Epidermal melanocyte (primary cell): ENCODE measurements around the gene ZSCAN16.

Experiments used
- DNase-seq: peaks from one replicate; pipeline ENCODE4 v3.0.0; 2011; ENCODE audit warnings: low spot score; ENCODE audit not compliant: insufficient read length

The ZSCAN16 gene

GRCh38 chr6:28125401-28125800 lies 992 bp downstream of the ZSCAN16 start:
- no peak for DNase-seq

DNA sequence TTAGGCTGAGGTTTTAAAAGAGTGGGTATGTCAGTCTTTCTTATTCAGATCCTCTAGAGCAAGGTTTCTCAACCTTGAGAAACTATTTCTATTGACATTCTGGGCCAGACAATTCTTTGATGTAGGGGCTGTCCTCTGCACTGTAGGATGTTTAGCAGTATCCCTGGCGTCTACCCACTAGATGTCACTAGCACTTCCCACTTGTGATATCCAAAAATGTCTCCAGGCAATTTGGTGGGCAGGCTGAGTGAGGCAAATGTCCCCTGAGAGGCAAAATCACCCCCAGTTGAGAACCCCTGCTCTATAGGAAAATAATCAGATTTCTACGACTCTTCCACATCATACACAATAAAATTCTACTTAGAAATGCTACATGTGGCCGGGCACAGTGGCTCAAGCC lies 9.6 kb downstream of the ZSCAN16 start:
- DNase-seq: no peak

DNA sequence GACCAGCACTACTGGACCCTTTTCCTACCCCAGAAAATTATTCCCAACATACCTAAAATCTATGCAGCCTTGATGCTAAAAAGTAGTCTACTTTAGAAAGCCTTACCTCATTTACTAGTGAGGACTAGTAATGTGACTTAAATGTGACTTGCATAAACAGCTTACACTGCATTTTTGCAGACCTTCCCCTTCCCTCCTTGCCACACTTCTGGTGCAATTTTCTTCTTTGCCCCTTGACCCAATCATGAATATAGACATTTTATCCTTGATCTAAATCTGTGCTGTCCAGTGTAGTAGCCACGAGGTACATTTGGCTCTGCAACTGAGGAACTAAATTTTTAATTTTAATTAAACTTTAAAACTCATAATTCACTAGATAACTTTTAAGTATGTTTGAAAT lies 10.3 kb downstream of the ZSCAN16 start:
- no peak for DNase-seq

DNA sequence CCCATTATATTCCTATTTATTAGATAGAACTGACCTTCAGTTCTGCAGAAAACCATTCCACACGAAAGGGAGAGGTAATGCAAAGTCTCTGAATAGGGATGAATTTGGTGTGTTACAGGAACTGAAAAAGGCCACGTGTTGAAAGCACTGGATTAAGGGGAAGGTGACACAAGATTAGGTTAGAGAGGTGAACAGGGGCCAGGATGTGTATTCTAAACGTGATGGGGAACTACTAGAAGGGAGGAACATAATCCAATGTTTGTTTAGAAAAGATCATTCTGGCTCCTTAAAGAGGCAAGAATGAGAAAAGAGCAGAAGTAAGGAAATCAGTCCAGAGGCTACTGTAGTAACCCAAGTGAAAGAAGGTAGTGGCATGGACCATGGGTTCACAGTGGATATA lies 11.0 kb downstream of the ZSCAN16 start:
- no peak for DNase-seq

- peak; percentile 36 for DNase-seq
These were observed 12.4 kb downstream of the ZSCAN16 start for GRCh38 chr6:28136585-28137504.

DNA sequence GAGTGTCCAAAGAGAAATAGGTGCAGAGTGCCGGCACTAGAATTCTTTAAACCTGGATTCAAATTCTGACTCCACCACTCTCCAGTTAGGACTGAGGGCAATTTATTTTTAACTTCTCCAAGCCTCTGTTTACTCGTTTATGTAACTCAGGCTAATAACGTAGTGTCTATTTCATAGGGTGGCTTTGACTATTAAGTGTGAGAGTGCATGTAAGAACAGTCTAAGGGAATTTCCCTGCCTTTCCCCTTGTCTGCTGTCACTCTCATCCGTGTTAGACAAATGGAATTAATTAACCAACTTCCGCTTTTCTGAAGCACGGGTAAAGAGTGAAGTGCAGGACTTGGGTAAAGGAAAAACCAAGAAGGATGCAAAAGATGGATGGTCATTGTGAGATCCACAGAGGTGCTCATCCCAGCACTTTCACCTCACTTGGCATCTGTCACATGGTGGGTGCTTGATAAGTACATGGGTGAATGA lies 13.1 kb downstream of the ZSCAN16 start:
- DNase-seq: no peak

- DNase-seq: no peak
These were observed 15.6 kb downstream of the ZSCAN16 start for GRCh38 chr6:28139860-28140543.

DNA sequence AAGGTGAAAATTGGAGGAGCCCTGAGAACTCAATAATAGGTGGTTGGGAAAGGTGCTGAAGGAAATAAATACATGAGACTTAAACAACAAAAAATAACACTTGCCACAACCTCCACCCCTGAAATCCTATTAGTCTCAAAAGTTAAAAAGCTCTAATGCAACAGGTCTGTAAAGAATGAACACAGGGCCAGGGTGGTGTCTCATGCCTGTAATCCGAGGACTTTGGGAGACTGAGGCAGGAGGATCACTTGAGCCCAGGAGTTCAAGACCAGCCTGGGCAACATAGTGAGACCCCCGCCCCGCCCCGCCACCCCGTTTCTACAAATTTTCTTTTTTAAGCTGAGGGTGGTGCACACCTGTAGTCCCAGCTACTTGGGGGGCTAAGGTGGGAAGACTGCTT lies 16.2 kb downstream of the ZSCAN16 start:
- no peak for DNase-seq

- peak; percentile 62 for DNase-seq
These were observed 17.3 kb downstream of the ZSCAN16 start, which contains the start of gene ZKSCAN8 for GRCh38 chr6:28141500-28142329. TSS of gene ZKSCAN8 (plus strand) at chr6:28141883. CDS start at chr6:28148408, 6,525 bp downstream.

DNA sequence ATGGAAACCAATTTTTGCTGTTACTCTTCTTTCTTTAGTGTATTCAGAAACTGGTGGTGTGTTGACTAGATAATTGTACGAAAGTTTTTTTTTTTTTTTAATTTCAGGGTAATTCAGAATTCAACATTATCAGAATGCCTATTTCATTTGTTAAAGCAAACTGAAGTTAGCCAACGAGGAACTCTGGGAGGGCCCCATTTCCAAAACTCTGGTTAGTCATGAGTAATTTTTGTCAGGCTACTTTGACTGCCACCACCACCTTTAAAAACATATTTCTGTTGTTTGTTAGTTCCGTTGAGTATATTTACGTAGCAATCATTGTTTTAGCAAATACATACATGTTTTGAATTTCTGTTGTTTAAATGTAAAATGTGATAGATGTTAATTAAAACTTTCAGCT lies 18.0 kb downstream of the ZSCAN16 start:
- no peak for DNase-seq

DNA sequence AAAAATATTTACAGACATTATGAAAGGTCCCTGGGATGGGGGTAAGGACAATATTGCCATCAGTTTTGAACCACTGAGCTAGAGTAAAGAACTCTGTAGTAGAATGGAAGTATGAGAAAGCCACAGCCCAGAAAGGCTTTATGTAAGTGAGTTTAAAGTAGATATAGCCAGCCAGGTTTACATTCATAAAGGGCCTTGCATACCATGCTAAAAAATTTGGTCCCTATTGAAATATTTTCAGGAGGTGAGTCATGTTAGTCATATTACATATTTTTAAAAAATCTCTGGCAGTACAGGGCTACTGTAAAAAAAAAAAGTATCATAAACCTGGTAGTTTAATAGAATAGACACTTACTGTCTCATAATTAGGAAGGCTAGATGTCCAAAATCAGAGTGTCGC lies 20.8 kb downstream of the ZSCAN16 start:
- DNase-seq: no peak

DNA sequence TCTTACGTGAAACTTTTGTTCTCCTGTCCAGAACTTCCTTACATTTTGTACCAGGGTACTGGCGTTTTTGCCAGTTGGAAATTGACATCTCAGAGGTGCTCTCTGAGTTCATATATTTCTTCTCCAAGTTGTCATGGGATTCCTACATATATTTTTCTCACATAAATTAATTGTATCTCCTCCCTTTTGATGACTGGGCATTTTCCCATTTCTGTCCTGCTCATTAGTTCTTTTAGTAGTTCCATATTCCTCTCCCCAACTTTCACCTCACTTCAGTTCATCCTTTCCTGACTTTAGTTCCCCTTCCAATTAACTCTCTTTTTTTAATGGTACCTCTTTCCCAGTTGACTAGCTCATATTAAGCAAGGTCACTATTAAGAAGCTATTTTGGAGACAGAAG lies 28.1 kb downstream of the ZSCAN16 start:
- DNase-seq: no peak

GRCh38 chr6:28153546-28153945 lies 29.1 kb downstream of the ZSCAN16 start:
- DNase-seq: no peak

DNA sequence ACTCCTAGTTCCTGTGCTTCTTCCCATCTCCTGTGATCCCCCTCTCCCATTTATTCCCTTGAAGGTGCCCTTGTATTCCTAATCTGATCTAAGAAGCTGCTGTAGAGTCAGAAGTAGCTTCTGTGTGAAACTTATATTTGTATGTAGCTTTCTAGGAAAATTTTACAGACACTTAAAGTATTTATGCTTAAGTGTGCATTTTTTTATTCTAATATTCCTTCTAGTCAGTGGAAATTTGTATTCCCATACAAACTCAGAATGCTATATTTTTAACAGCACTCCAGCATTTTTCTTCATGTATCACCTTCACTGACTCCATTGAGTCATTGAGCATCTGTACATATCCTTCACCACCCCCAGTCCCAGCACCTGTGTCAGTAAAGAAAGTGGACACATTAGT lies 29.9 kb downstream of the ZSCAN16 start:
- DNase-seq: no peak

DNA sequence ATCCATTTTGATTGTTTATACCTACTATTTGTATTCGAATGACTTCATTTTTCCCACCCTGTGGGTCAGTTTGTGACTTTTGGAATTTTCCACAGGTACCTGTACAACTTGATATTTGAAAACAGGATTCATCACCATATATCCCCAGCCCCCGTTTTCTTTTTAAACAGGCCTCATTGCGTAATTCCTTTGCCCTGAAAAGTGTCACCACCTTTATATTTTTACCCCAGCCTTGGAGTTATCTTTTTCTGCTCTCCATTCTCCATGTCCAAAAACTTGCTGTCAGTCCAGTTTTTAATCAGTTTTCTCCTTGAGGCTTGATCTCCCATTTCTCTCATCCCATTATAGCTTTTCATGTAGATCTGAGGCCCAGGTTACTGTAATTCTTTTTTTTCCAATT lies 33.9 kb downstream of the ZSCAN16 start:
- DNase-seq: no peak

- DNase-seq: no peak
These were observed 34.7 kb downstream of the ZSCAN16 start for GRCh38 chr6:28159029-28159607.

GRCh38 chr6:28160233-28160632 lies 35.8 kb downstream of the ZSCAN16 start:
- no peak for DNase-seq

DNA sequence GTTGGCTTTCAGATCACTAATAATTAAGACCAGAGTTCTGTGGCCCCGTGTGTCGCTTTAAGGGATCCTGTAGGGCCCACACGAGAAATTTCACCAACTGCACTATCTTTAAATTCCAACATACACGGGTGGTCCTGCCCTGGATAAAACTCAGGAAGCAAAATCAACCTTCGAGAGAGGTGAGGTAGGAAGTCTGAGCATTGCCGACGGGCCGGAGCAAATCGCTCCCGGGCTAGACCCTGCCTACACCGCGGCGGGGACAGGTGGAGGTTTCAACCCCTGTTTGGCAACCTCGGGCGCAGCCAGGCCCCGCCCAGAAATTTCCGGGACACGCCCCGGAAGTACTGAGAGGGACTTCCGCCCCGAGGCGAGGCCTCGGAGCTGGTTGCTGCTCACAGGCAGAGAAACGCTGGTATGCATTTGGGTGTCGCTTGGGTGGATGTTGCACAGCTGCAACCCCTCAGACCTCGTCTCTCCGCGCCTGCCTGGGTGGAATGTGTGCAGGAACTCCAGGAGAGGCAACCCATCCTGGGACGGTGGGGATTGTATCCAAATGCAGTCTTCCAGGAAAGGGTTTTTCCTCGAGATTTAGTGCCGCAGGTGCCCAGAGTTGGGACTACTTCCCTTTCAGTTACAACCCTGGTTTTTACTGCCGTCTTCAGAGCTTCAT lies 37.1 kb downstream of the ZSCAN16 start:
- DNase-seq: peak; percentile 72

DNA sequence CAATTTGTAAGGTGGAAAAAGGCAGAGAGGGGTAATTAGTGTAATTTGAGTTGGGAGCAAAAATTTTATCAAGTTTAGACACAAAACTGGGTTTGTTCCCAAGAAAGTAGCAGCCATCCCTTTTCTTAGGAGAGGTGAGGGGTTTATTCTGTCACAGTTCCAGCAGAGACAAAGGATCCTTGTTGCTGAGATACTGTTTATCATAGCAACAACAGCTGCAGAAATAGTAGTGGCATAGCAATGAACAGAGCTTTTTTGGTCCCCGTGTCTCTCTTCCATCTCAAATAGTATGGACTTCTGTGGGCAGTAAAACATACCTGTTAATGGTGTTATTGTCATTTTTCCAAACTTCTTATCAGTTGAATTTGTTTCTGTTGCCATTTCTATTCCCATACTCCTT lies 41.2 kb downstream of the ZSCAN16 start:
- no peak for DNase-seq

GRCh38 chr6:28167068-28167467 lies 42.7 kb downstream of the ZSCAN16 start:
- DNase-seq: no peak

- DNase-seq: no peak
These were observed 43.5 kb downstream of the ZSCAN16 start for GRCh38 chr6:28167926-28168325.
